Stimulated activated CD4-positive, alpha-beta T cell treated with anti-CD3 and anti-CD28 coated beads, TNF-alpha, amount 100 ng/mL, for 4 hours (primary cell): ENCODE results near the gene UBE2Q2.
"Not testable (repeated sequence)": the region's sequence is repeated elsewhere in the genome, so short reads cannot be mapped to it uniquely, and the experiment has no call there.

Source experiments
- DNase-seq, 3 experiments: peaks; one replicate each; pipeline ENCODE4 v3.0.0-alpha.2; 2020; ENCODE audit warnings: low read depth in 3 of 3

Gene UBE2Q2

GRCh38 chr15:75864213-75865059 lies 21.2 kb downstream of the UBE2Q2 start:
- DNase-seq: no peak

- not testable (repeated sequence) for DNase-seq
Observed at GRCh38 chr15:75866045-75866444, 22.8 kb downstream of the UBE2Q2 start.

GRCh38 chr15:75866916-75867315 lies 23.7 kb downstream of the UBE2Q2 start:
- no peak for DNase-seq

- no peak for DNase-seq
Observed at GRCh38 chr15:75867449-75867848, 24.2 kb downstream of the UBE2Q2 start.

GRCh38 chr15:75868019-75868418 lies 24.8 kb downstream of the UBE2Q2 start:
- DNase-seq: no peak

GRCh38 chr15:75869446-75869845 lies 26.2 kb downstream of the UBE2Q2 start:
- no peak for DNase-seq

GRCh38 chr15:75871589-75871988 lies 28.3 kb downstream of the UBE2Q2 start:
- DNase-seq: not testable (repeated sequence)

GRCh38 chr15:75872403-75872990 lies 29.2 kb downstream of the UBE2Q2 start:
- DNase-seq: no peak

- DNase-seq: no peak
Observed at GRCh38 chr15:75884041-75884440, 40.8 kb downstream of the UBE2Q2 start.

GRCh38 chr15:75887178-75887577 lies 43.9 kb downstream of the UBE2Q2 start:
- no peak for DNase-seq

GRCh38 chr15:75891895-75892294 lies 48.6 kb downstream of the UBE2Q2 start:
- DNase-seq: no peak

GRCh38 chr15:75895731-75896130 lies 52.5 kb downstream of the UBE2Q2 start:
- DNase-seq: no peak

GRCh38 chr15:75900577-75900976 lies 57.3 kb downstream of the UBE2Q2 start:
- DNase-seq: no peak

GRCh38 chr15:75902129-75902557 lies 58.9 kb downstream of the UBE2Q2 start:
- no peak for DNase-seq

- DNase-seq: peak; percentile 72 to 84 (median 75)
Observed at GRCh38 chr15:75903331-75904239, 60.3 kb downstream of the UBE2Q2 start, which contains the start of gene FBXO22. Gene FBXO22, plus strand, starts transcription at chr15:75903878. Its CDS starts 86 bp downstream, at chr15:75903964.

GRCh38 chr15:75905231-75905630 lies 62.0 kb downstream of the UBE2Q2 start:
- no peak for DNase-seq

- not testable (repeated sequence) for DNase-seq
Observed at GRCh38 chr15:75910355-75910754, 67.1 kb downstream of the UBE2Q2 start.

GRCh38 chr15:75916978-75917377 lies 73.7 kb downstream of the UBE2Q2 start:
- no peak for DNase-seq

- DNase-seq: no peak
Observed at GRCh38 chr15:75918135-75918534, 74.9 kb downstream of the UBE2Q2 start.

GRCh38 chr15:75920079-75920478 lies 76.8 kb downstream of the UBE2Q2 start:
- DNase-seq: no peak

GRCh38 chr15:75921732-75922703 lies 78.8 kb downstream of the UBE2Q2 start:
- no peak for DNase-seq
